Endothelial cell of umbilical vein (primary cell): ENCODE data around the gene SULF2. TPM values are rescaled to one million over a fixed set of nuclear protein-coding genes. Genes with fewer than 3 reads are reported as not detected.

Experiments
- BruUV-seq: library from RNA; stranded (reverse); fragments of 400-500 nt; replicated peaks from 2 replicates; lab custom pipeline; 2021; lab: Mats Ljungman, UMichigan
- CTCF ChIA-PET: fragments of 300-600, 350-600 bp; sonication (Branson Sonifier 250); formaldehyde crosslinking; loops from one replicate; lab custom pipeline; 2021; ENCODE audit warnings: antibody characterized with exemption, inconsistent platforms; lab: Charles Lee
- POLR2A ChIA-PET: fragments of 300-600, 350-600 bp; sonication (Branson Sonifier 250); formaldehyde crosslinking; loops from one replicate; lab custom pipeline; 2021; ENCODE audit warnings: antibody characterized with exemption, inconsistent platforms; lab: Charles Lee
- DNase-seq: peaks from one replicate; pipeline ENCODE4 v3.0.0-alpha.2; 2011; ENCODE audit warnings: low read depth, low spot score
- FAIRE-seq: peaks from 2 replicates; lab custom pipeline; 2011; peaks lifted over from hg19 to GRCh38; lab: Jason Lieb, UNC
- H2AFZ ChIP-seq: 2 replicates; pipeline ENCODE4 v1.6.0; 2012; ENCODE audit warnings: low read depth, low read length, control low read depth, inconsistent platforms
- H3K27ac ChIP-seq: 2 replicates; pipeline ENCODE4 v1.5.1; 2011; ENCODE audit warnings: low read depth, mild to moderate bottlenecking, control low read depth, low read length, moderate library complexity; ENCODE audit not compliant: insufficient read depth
- H3K27me3 ChIP-seq, 2 experiments: 2 replicates each; pipeline versions ENCODE4 v1.6.0 to v1.6.1; 2011; ENCODE audit warnings: low read length in 2 of 2, mixed read lengths in 1 of 2; ENCODE audit not compliant: control insufficient read depth in 2 of 2, insufficient read depth in 2 of 2
- H3K36me3 ChIP-seq, 2 experiments: 2 replicates in 1 of 2; 3 replicates in 1 of 2; pipeline ENCODE4 v1.5.1; 2011; ENCODE audit warnings: low read length in 2 of 2, mild to moderate bottlenecking in 1 of 2, moderate library complexity in 1 of 2; ENCODE audit not compliant: control insufficient read depth in 2 of 2, insufficient read depth in 2 of 2; ENCODE audit errors: extremely low read depth in 1 of 2
- H3K4me1 ChIP-seq: 3 replicates; pipeline ENCODE4 v1.5.1; 2011; ENCODE audit warnings: mild to moderate bottlenecking, low read length; ENCODE audit not compliant: control insufficient read depth, insufficient read depth; ENCODE audit errors: extremely low read depth
- H3K4me2 ChIP-seq: 2 replicates; pipeline ENCODE4 v1.6.1; 2011; ENCODE audit warnings: low read length, control low read depth, mixed read lengths; ENCODE audit not compliant: insufficient read depth
- H3K4me3 ChIP-seq, 3 experiments: fragments of 200-600 bp in 1 of 3; sonication (generic), shearing (Covaris generic) in 1 of 3; replicated peaks in 1 of 3; 2 replicates each; pipeline ENCODE4 v1.5.1; 2011 to 2016; ENCODE audit warnings: control low read depth in 3 of 3, low read length in 3 of 3, mild to moderate bottlenecking in 2 of 3, inconsistent platforms in 1 of 3, low read depth in 1 of 3, moderate library complexity in 1 of 3; ENCODE audit not compliant: insufficient read depth in 1 of 3
- H3K79me2 ChIP-seq: 2 replicates; pipeline ENCODE4 v1.6.0; 2012; ENCODE audit warnings: low read length, inconsistent platforms; ENCODE audit not compliant: control insufficient read depth, insufficient read depth
- H3K9ac ChIP-seq: replicated peaks from 2 replicates; pipeline ENCODE3; 2011; ENCODE audit warnings: low read length, control low read depth; ENCODE audit not compliant: insufficient read depth; ENCODE audit errors: extremely low read depth
- H3K9me1 ChIP-seq: replicated peaks from 3 replicates; pipeline ENCODE4 v1.6.0; 2011; ENCODE audit warnings: mild to moderate bottlenecking, low read length; ENCODE audit not compliant: control insufficient read depth, insufficient read depth; ENCODE audit errors: extremely low read depth
- H3K9me3 ChIP-seq: replicated peaks from 2 replicates; pipeline ENCODE4 v1.5.1; 2012; ENCODE audit warnings: low read length, inconsistent platforms; ENCODE audit not compliant: control insufficient read depth, insufficient read depth
- H4K20me1 ChIP-seq: replicated peaks from 2 replicates; pipeline ENCODE3; 2011; ENCODE audit warnings: mild to moderate bottlenecking, low read length; ENCODE audit not compliant: control insufficient read depth, insufficient read depth; ENCODE audit errors: extremely low read depth
- CTCF ChIP-seq, 2 donors: IDR thresholded peaks; 1 replicate in 1 of 2; 2 replicates in 1 of 2; pipeline ENCODE4 v1.5.1; 2011; ENCODE audit warnings: low read length in 2 of 2, mild to moderate bottlenecking in 2 of 2, moderate library complexity in 2 of 2, control low read depth in 1 of 2, inconsistent platforms in 1 of 2, low read depth in 1 of 2; ENCODE audit not compliant: insufficient read depth in 1 of 2; ENCODE audit errors: extremely low read depth in 1 of 2
- EZH2 ChIP-seq: IDR thresholded peaks from 2 replicates; pipeline ENCODE4 v1.6.1; 2012; ENCODE audit warnings: borderline replicate concordance, low read depth, mild to moderate bottlenecking, moderate library complexity, low read length, inconsistent platforms; ENCODE audit not compliant: severe bottlenecking
- FOS ChIP-seq: IDR thresholded peaks from 2 replicates; pipeline ENCODE4 v1.6.1; 2011; ENCODE audit warnings: mild to moderate bottlenecking, low read length, moderate library complexity, borderline replicate concordance; ENCODE audit not compliant: insufficient read depth
- GATA2 ChIP-seq: IDR thresholded peaks from 2 replicates; pipeline ENCODE4 v1.7.0; 2011; ENCODE audit warnings: low read depth, mild to moderate bottlenecking, moderate library complexity, mixed read lengths, low read length; ENCODE audit not compliant: insufficient read length, insufficient read depth
- JUN ChIP-seq: IDR thresholded peaks from 2 replicates; pipeline ENCODE4 v1.6.1; 2011; ENCODE audit warnings: borderline replicate concordance, low read depth; ENCODE audit not compliant: insufficient read length, insufficient read depth
- MYC ChIP-seq: IDR thresholded peaks from one replicate; pipeline ENCODE4 v1.6.1; 2011; ENCODE audit warnings: mild to moderate bottlenecking, low read depth, low read length
- POLR2A ChIP-seq: IDR thresholded peaks from 2 replicates; pipeline ENCODE4 v1.6.1; 2012; ENCODE audit warnings: low read depth, mild to moderate bottlenecking, control low read depth, low read length
- POLR2AphosphoS5 ChIP-seq: IDR thresholded peaks from 2 replicates; pipeline ENCODE4 v1.6.1; 2012; ENCODE audit warnings: low read depth, mild to moderate bottlenecking, control low read depth, low read length, moderate library complexity; ENCODE audit not compliant: insufficient read depth
- dilution Hi-C: fragments of 300-500 bp; cut with MboI; formaldehyde crosslinking; loops from one replicate; pipeline ENCODE4 v1.15.0; 2019; ENCODE audit warnings: low sequenced_read_pairs; ENCODE audit not compliant: extremely low pct_ligation_motif_present
- intact Hi-C: fragments of 100-400 bp; cut with micrococcal nuclease; formaldehyde crosslinking; loops from one replicate; pipeline ENCODE4 v1.10.0; 2022
- polyA plus RNA-seq, 4 experiments: library from polyadenylated mRNA; depleted of rRNA in 3 of 4; stranded (reverse) in 3 of 4; unstranded in 1 of 4; fragments of >200 nt; gene quantifications; 2 replicates each; pipeline versions ENCODE4 v1.2.1 to v1.2.3, GENCODE V29; 2011 to 2012; ENCODE audit warnings: missing spikeins in 1 of 4
- total RNA-seq: library from RNA; stranded (reverse); gene quantifications from 2 replicates; pipeline ENCODE4 v1.2.3, GENCODE V29; 2021
- TF ChIP-seq, protein P1 (sequence below): IDR thresholded peaks from 2 replicates; pipeline ENCODE4 v1.6.1; 2011; ENCODE audit not compliant: insufficient read depth, insufficient read length

SULF2 gene
- total and polyA plus RNA-seq, 2 donors (not counting 3 experiments of a cell fraction or from before 2014, with no cell fraction given), result 58.5 to 160 TPM

DNA sequence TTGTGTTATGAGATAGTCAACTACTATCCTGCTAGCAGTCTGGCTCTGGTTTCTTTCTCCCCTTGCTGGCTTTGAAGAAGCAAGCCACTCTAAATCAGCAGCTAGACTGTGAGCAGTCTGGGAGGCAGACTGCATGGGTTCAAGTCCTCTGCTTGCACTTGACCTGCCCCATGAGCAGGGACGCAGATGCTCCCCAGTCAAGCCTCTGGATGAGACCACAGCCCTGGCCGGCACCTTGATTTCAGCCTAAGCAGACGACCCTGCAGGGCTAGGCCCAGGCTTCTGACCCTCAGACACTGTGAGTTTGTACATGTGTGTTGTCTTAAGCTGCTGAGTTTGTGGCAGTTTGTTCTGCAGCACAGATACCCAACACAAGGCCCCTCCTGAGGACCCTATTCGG, 105.8 kb downstream of the SULF2 start:
- no peak overlapping the region for H3K27ac ChIP-seq
- no peaks in the 10 kb centered on the region for H3K9me3 ChIP-seq
- H3K27me3 ChIP-seq, result no peaks in the 10 kb centered on the region
- H3K9ac ChIP-seq, result no peak overlapping the region
- no TSS peak for BruUV-seq
- no peak overlapping the region for H3K4me2 ChIP-seq
- H4K20me1 ChIP-seq, result no peaks in the 10 kb centered on the region
- ChIA-PET POLR2A (no interaction called here), CTCF (interaction anchor here (1.0 to 15.4 kb wide), 4 partner anchors 11 to 940 kb away, joined by 3 to 302 read pairs (median 4); no protein-coding TSS in a partner anchor)
- no peak overlapping the region for H3K4me3 ChIP-seq
- TF ChIP-seq, protein P1, sequence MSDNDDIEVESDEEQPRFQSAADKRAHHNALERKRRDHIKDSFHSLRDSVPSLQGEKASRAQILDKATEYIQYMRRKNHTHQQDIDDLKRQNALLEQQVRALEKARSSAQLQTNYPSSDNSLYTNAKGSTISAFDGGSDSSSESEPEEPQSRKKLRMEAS, result no peak
- TF ChIP-seq MYC (no peak), GATA2 (no peak), CTCF (IDR thresholded peaks at IDR 0.05; ENCODE audit: extremely low read depth in 1 of 2, insufficient read depth in 1 of 2, low read depth in 1 of 2, low read length in 2 of 2) (no peak), JUN (no peak), FOS (no peak), EZH2 (no peak), POLR2AphosphoS5 (no peak), POLR2A (no peak)
- no peaks in the 10 kb centered on the region for H3K36me3 ChIP-seq
- DNase-seq (no peak), FAIRE-seq (no peak)
- no peaks in the 10 kb centered on the region for H3K79me2 ChIP-seq
- no peaks in the 10 kb centered on the region for H3K9me1 ChIP-seq
- H2AFZ ChIP-seq, result no peak overlapping the region
- dilution Hi-C loops, result no loop called here
- no peaks in the 10 kb centered on the region for H3K4me1 ChIP-seq
- intact Hi-C loops, result no loop called here
